GM18526 (cell line): ENCODE data around the gene UTS2B.

ENCODE experiments used
- POLR2A ChIP-seq: IDR thresholded peaks from 3 replicates; pipeline ENCODE4 v1.6.1; 2011; ENCODE audit not compliant: insufficient read length; ENCODE audit errors: extremely low read depth

UTS2B gene

DNA sequence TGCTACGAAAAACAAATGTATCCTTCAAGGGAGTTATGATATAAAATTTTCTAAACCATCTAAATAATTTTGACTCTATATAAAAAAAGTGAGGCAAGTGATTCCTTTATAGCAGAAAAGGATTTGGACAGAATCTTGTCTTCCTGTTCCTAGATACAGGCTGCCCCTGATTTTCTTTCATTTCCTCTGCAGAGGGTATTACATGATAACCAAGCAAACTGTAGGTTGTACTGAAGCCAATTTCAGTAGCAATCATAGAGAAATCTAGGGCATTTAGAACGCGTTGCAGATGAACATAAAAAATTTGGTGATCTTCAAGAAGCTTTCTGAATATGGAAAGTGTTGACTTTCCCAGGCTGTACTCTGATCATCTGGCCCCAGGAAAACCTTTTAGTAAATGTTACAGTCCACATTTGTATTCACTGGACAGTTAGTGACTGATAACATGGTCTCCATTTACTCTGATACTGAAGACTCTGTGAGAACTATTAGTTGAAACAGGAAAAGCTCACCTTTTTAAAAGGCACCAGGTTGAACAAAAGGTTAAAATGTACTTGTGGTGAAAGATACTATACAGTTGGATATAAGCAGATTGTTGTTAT lies 9.1 kb upstream of the UTS2B start:
- TF ChIP-seq POLR2A, result no peak

DNA sequence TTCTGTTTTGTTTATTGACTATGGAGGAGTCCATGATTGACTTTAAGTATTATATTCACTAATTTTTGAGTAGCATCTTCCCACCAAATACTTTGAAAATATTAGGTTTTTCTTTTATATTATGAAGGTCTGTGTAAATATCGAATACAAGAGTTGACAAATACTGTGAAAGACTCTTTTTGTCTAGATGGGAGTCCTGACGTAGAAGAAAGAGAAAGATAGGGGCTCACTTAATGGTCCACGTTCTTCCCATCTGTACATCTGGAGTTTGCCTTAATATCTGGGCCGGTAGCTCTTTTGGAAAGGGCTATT lies 7.8 kb upstream of the UTS2B start:
- no peak for TF ChIP-seq POLR2A

DNA sequence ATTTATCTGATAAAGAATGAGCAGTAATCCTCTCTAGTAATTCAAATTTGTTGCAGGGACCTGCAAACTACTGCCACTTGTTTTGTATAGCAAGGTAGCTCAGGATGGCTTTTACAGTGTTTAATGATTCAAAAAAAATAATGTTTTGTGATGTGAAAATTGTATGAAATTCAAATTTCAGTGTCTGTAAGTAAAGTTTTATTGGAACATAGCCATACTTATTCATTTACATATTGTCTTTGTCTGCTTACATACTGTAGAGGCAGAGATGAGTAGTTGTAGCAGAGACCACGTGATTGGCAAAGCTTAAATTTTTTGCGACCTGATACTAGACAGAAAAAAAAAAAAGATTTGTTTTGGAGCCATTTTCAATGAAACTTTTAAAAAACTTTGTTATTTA lies 6.5 kb upstream of the UTS2B start:
- TF ChIP-seq POLR2A, result no peak

DNA sequence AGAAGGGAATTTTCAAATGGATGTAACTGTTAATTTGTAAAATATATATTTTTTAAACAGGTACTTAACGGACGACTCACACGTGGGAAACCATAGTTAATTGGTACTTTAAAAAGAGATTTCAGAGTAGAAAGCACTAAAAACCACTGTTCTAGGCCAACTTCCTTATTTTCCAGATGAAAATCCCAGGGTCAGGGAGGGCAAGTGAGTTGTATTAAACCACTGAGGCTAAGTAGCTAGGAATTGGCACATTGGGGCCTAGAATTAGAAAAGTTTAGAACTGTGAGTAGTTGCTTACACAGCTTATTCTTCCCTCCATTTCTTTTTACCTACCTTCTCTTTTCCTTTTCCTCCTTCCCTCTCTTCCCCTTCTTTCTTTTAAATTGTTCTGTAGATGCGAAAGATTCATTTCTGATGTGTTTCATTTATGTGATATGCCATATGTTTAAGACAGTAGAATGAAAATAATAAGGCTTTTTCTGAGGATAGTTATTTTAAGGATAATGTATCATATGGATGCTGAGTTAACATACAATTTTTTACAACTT lies 4.1 kb upstream of the UTS2B start:
- no peak for TF ChIP-seq POLR2A

DNA sequence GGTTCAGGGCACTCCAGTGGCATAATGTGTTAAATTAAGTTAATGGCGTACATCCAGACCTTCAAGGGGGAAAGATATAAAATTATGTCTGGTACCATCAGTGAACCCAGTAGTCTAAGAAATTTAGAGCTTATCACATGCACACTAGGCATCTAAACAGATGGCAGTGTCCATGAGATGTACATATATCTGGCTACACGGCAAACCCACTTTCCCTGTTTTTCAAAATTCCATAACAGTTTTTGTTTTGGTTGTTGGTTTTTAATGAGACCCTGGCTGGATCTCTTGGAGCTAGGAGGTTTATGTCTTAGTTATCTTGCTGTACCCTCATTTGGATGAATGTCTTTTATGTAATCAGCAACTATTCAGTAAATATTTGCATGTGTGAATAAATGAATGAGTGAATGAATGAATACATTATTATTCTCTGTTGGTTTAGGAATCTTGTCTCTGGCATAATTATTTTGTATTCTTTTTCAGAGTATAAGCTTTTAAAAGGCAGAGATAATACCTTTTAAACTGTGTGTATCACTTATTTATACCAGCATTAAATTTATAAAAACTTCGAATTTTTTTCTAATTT lies 3.1 kb upstream of the UTS2B start:
- TF ChIP-seq POLR2A, result no peak

DNA sequence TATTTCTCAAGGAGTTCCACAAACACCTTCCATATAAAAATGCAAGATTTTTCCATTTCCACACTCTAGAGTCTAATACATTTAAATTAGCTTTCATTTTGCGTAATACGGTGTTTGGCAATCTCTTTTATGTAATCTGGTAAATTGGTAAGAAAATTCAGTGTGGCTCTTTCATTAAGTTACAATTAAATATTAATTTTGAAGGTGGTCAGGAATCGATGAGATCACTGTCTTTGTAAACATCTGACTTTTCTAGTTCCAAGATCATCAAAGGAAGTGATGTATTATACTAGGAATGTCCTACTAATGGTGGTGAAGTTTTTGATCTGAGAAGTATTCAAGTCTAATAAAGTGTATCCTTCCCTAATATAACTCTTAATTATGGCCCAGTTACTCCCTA lies 1.1 kb upstream of the UTS2B start:
- no peak for TF ChIP-seq POLR2A

DNA sequence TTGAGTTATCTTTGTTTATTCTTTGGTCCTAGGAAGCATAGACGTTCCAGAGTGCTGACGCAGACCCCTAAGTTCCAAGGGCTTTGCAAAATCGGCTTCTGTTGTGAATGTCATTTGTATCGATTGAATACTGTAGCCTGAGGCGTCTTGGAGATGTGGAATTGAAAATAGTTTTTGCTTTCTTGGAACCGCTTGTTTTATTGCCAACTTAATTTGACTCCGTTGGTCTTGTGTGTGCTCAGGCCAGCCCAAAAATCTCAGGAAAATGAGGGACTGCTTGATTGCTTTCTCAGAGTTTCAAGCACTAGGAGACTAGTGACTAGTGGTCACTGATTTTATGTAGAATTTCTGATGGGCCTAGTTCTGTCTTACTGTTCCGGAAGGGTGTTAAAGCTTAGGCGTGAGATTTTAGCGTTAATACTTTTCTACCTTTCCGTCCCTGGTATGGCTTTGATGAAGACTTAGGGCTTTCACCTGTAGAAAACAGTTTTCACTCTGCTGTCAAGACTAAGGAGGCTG lies 263 bp upstream of the UTS2B start:
- TF ChIP-seq POLR2A, result no peak

DNA sequence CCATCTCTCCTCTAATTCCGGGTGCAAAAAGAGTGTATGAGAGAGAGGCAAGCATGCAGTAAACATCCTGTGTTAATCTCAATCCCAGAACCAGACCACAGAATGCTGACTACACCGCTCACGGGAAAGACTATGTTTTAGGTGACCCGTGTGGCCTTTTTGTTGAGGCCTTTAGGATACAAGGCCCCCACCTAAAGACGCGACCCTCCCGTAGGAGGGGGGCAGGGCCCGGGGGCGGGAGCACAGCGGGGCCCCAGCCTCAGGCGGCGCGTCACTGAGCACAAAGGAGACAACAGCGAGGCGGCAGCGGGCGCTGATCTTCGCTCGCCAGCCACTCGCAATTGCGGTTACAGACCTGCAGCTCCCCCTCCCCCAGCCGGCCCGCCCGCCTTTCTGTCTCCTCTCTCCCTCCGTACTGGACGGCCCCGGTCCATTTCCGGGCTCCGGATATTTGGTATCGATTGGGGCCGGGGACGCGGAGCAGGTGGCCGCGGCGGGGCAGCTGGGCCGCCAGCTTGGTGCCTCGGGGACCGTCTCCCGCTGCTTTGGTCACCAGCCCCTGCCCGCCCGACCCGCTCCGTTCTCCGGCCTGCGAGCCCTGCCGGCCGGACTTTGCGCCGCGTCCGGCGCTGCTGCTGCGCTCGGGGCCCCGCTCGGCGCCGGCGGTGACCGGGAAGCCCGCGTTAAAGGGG lies 1.2 kb downstream of the UTS2B start, which contains the start of gene CCDC50:
Gene CCDC50, plus strand, starts transcription at position 433 of the 692 bp plus-strand sequence. CDS start 281 bp downstream, outside the sequence.
- peak; percentile 61 for TF ChIP-seq POLR2A

DNA sequence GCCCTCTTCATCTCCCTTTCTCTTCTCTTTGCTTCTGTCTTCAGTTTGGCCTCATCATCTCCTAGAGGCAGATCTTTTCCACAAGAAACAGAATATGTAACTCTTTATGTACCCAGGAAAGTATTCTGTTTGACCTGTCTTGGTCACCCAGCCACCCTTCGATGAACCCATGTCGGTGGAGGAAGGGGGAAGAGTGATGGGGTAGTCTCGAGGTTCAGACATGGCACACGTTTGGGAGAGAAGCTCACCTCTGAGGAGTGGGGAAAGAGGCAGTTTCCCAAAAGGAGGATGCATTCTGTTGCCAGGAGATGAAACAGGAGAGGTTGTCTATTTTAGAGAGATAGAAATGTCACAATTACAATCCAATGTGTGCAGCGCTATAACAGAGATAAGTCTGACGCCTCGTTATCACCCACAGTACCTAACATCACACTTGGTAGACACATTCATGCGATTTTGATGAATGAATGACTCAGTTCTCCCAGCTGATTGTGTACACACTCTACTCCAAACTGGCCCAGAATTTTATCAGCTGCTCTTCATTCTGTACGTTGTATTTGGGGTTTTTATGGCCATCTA lies 1.9 kb downstream of the UTS2B start:
- TF ChIP-seq POLR2A, result no peak

DNA sequence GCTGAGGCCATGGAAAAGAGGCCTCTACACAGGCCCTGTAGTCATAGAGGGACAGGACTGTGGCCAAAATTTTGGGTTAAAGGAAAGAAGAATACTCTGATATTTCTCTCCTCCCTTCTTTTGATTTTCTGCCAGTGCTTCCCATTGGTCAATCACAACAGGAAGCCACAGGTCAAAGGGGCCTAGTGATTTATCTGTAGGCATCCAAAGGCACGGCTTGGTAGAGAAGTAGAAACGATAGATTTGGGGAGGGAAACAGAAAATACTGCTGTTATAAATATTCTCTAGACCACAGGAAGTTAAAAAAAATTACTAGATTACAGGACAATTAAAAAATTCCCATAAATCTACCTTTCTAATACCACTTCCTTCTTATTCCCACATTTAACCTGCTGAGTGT lies 2.8 kb downstream of the UTS2B start:
- no peak for TF ChIP-seq POLR2A

DNA sequence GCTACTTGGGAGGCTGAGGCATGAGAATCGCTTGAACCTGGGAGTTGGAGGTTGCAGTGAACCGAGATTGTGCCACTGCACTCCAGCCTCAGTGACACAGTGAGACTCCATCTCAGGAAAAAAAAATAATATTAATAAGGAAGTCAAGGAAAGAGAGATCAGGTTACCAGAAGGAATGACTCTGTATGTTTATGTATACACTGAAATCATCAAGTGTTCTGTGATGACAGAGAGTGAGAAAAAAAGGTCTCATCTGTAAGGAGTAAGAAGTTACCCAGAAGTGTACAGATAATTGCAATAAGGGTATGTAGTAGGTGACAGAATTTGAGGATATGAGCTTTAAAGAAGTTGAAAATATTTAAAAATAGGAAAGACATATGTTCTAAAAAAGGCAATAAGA lies 5.4 kb downstream of the UTS2B start:
- no peak for TF ChIP-seq POLR2A

DNA sequence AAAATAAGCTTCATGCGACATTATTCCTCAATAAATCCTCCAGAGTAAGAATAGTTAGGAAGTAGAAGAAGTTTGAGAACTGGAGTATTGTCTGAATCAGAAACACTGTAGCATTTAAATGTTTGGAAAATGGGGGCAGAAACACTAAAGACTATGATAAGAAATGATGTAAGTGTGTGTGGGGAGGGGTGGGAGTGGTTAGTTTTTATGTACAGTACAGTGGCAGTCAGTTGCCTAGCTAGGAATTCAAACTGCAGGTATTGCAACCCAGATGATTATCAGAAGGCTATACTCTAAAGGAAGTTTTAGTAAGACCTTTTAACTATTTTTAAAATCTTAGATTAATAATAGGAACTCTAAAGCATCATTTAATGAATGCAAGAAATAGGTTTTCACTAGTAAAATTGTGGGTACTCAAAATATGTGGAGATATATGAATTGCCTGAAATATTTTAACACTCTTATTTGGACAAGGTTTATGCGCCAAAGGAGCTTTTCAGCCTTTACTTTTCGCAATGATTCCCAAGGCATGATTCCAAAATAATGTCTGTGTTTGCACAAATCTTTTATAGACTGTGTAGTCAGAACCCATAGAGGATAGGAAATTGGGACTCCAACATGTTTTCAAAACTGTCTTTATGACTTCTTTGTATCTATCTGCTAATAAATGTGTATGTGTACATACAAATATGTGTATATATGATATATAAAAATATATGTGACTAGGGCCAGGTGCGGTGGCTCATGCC lies 9.1 kb downstream of the UTS2B start:
- no peak for TF ChIP-seq POLR2A

DNA sequence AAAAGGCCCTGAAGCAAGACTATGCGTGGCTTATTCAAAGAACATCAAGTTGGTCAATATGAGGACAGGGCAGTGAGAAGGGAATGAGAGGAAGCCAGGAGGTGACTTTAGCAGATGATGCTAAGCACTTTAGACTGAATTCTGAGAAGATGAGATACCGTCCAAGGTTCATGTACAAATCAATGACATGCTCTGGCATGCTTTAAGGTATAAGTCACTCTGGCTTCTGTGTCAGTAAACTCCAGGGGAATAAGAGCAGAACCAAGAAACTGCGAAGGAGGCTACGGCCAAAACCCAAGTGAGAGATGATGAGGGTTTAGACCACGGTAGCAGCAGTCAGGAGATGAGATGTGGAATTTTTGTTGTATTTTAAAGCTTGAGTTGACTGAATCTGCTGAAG lies 10.0 kb downstream of the UTS2B start:
- TF ChIP-seq POLR2A, result no peak

DNA sequence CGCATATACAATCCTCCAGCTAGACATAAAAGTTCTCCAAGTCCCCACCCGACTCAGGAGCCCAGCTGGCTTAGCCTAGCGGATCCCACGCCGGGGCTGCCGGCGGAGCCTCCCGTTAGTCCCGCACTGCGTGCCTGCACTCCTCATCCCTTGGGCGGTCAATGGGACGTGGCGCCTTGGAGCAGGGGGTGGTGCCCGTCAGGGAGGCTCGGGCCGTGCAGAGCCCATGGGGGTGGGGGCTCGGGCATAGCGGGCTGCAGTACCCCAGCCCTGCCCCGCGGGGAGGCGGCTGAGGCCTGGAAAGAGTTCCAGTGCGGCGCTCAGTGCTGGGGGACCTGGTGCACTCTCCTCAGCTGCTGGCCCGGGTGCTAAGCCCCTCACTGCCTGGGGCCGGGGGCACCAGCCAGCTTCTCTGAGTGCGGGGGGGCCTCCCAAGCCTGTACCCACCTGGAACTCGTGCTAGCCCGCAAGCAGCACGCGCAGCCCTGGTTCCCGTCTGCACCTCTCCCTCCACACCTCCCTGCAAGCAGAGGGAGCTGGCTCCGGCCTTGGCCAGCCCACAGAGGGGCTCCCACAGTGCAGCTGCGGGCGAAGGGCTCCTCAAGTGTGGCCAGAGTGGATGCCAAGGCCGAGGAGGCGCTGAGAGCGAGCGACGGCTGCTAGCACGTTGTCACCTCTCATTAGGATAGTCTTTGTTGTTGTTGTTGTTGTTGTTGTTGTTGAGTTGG lies 13.3 kb downstream of the UTS2B start:
- TF ChIP-seq POLR2A, result no peak
